NCI-H2107 treated with DMSO at 0.1 percent for 48 hours (cell line): ENCODE results near the gene CTNS.
"Not testable (repeated sequence)": the region's sequence is repeated elsewhere in the genome, so short reads cannot be mapped to it uniquely, and the experiment has no call there.

ENCODE experiments used
- DNase-seq: peaks from one replicate; lab custom pipeline; 2025; ENCODE audit not compliant: unreplicated experiment; lab: John Stamatoyannopoulos, UW

Gene CTNS

GRCh38 chr17:3681565-3681964, 45.0 kb downstream of the CTNS start:
- DNase-seq: no peak

GRCh38 chr17:3682033-3682432, 45.5 kb downstream of the CTNS start:
- DNase-seq: no peak

- no peak for DNase-seq
Measured at GRCh38 chr17:3683054-3683511, 46.5 kb downstream of the CTNS start.

- no peak for DNase-seq
Measured at GRCh38 chr17:3685174-3685573, 48.6 kb downstream of the CTNS start.

- no peak for DNase-seq
Measured at GRCh38 chr17:3688027-3688553, 51.5 kb downstream of the CTNS start.

- DNase-seq: no peak
Measured at GRCh38 chr17:3688852-3689261, 52.3 kb downstream of the CTNS start.

- DNase-seq: no peak
Measured at GRCh38 chr17:3689262-3690093, 52.9 kb downstream of the CTNS start.

- no peak for DNase-seq
Measured at GRCh38 chr17:3690094-3690715, 53.6 kb downstream of the CTNS start.

GRCh38 chr17:3691617-3692067, 55.1 kb downstream of the CTNS start:
- no peak for DNase-seq

- no peak for DNase-seq
Measured at GRCh38 chr17:3692346-3692745, 55.8 kb downstream of the CTNS start.

GRCh38 chr17:3693141-3693540, 56.6 kb downstream of the CTNS start:
- DNase-seq: no peak

- DNase-seq: no peak
Measured at GRCh38 chr17:3693829-3694231, 57.3 kb downstream of the CTNS start.

- DNase-seq: no peak
Measured at GRCh38 chr17:3695129-3695722, 58.7 kb downstream of the CTNS start.

- no peak for DNase-seq
Measured at GRCh38 chr17:3695723-3696411, 59.3 kb downstream of the CTNS start, which contains the start of gene P2RX5. P2RX5 (minus strand) TSS chr17:3696155; CDS start chr17:3696005, 150 bp downstream.

GRCh38 chr17:3697103-3697476, 60.5 kb downstream of the CTNS start:
- no peak for DNase-seq

GRCh38 chr17:3698139-3698538, 61.6 kb downstream of the CTNS start:
- no peak for DNase-seq

GRCh38 chr17:3699951-3700350, 63.4 kb downstream of the CTNS start:
- no peak for DNase-seq

- DNase-seq: not testable (repeated sequence)
Measured at GRCh38 chr17:3702041-3702539, 65.5 kb downstream of the CTNS start.

- DNase-seq: no peak
Measured at GRCh38 chr17:3704931-3705717, 68.6 kb downstream of the CTNS start.

- not testable (repeated sequence) for DNase-seq
Measured at GRCh38 chr17:3705718-3705984, 69.1 kb downstream of the CTNS start.
